NCI-H1694 (cell line): Measurements from ENCODE around the gene CAMK2B.

ENCODE experiments used
- DNase-seq: peaks from one replicate; lab custom pipeline; 2025; lab: John Stamatoyannopoulos, UW

The CAMK2B gene

GRCh38 chr7:44286618-44287487 lies 38.5 kb downstream of the CAMK2B start:
- DNase-seq, result no peak

GRCh38 chr7:44286182-44286617 lies 39.2 kb downstream of the CAMK2B start:
- peak; percentile 58 for DNase-seq

- DNase-seq, result no peak
Measured at GRCh38 chr7:44285561-44285960, 39.8 kb downstream of the CAMK2B start.

- no peak for DNase-seq
Measured at GRCh38 chr7:44284881-44285541, 40.4 kb downstream of the CAMK2B start.

- DNase-seq, result peak; percentile 44
Measured at GRCh38 chr7:44284216-44284615, 41.2 kb downstream of the CAMK2B start.

GRCh38 chr7:44283381-44284211 lies 41.8 kb downstream of the CAMK2B start:
- DNase-seq, result no peak

GRCh38 chr7:44282601-44283171 lies 42.7 kb downstream of the CAMK2B start:
- DNase-seq, result peak; percentile 64

- no peak for DNase-seq
Measured at GRCh38 chr7:44281811-44282600, 43.4 kb downstream of the CAMK2B start.

GRCh38 chr7:44280993-44281721 lies 44.2 kb downstream of the CAMK2B start:
- no peak for DNase-seq

GRCh38 chr7:44280636-44280992 lies 44.8 kb downstream of the CAMK2B start:
- no peak for DNase-seq

- no peak for DNase-seq
Measured at GRCh38 chr7:44279731-44280505, 45.5 kb downstream of the CAMK2B start.

- no peak for DNase-seq
Measured at GRCh38 chr7:44279286-44279685, 46.1 kb downstream of the CAMK2B start.

- DNase-seq, result no peak
Measured at GRCh38 chr7:44278451-44279161, 46.8 kb downstream of the CAMK2B start.

GRCh38 chr7:44277851-44278250 lies 47.5 kb downstream of the CAMK2B start:
- DNase-seq, result no peak

- no peak for DNase-seq
Measured at GRCh38 chr7:44277391-44277790, 48.0 kb downstream of the CAMK2B start.

GRCh38 chr7:44276571-44277221 lies 48.7 kb downstream of the CAMK2B start:
- no peak for DNase-seq

- peak; percentile 93 for DNase-seq
Measured at GRCh38 chr7:44275957-44276570, 49.3 kb downstream of the CAMK2B start.

GRCh38 chr7:44275146-44275545 lies 50.2 kb downstream of the CAMK2B start:
- DNase-seq, result no peak
